H1 (cell line): ENCODE results near the gene UPF3A. TPM values are rescaled to one million over a fixed set of nuclear protein-coding genes. Genes with fewer than 3 reads are reported as not detected.

Experiments used
- CTCF ChIA-PET: fragments of 300-600 bp; sonication (Branson Sonifier 250); formaldehyde crosslinking; loops from one replicate; lab custom pipeline; 2021; ENCODE audit not compliant: partially characterized antibody; lab: Charles Lee
- POLR2A ChIA-PET: fragments of 300-600 bp; sonication (Branson Sonifier 250); formaldehyde crosslinking; loops from one replicate; lab custom pipeline; 2021; ENCODE audit warnings: inconsistent platforms; ENCODE audit not compliant: partially characterized antibody; lab: Charles Lee
- DNase-seq, 2 experiments: peaks; one replicate each; pipeline versions ENCODE4 v3.0.0 to v3.0.0-alpha.2; 2010 to 2022; ENCODE audit warnings: low spot score in 2 of 2, low read depth in 1 of 2, mixed read lengths in 1 of 2
- FAIRE-seq: peaks from 2 replicates; lab custom pipeline; 2011; peaks lifted over from hg19 to GRCh38; lab: Jason Lieb, UNC
- H2AFZ ChIP-seq: 2 replicates; pipeline ENCODE4 v1.8.1; 2012; ENCODE audit warnings: low read length, inconsistent platforms
- H2AK5ac ChIP-seq: 2 replicates; pipeline ENCODE4 v1.6.1; 2013; ENCODE audit warnings: low read depth, low read length
- H2BK120ac ChIP-seq: replicated peaks from 2 replicates; pipeline ENCODE3; 2013; ENCODE audit warnings: low read depth, low read length, inconsistent platforms
- H2BK12ac ChIP-seq: 2 replicates; pipeline ENCODE4 v1.6.1; 2013; ENCODE audit warnings: low read depth, low read length
- H2BK15ac ChIP-seq: 2 replicates; pipeline ENCODE4 v1.6.1; 2013; ENCODE audit warnings: low read length
- H2BK20ac ChIP-seq: 2 replicates; pipeline ENCODE4 v1.6.1; 2013; ENCODE audit warnings: low read length
- H2BK5ac ChIP-seq: 2 replicates; pipeline ENCODE4 v1.6.1; 2013; ENCODE audit warnings: low read depth, low read length
- H3K14ac ChIP-seq: 2 replicates; pipeline ENCODE4 v1.6.1; 2013; ENCODE audit warnings: inconsistent platforms; ENCODE audit not compliant: insufficient read length
- H3K18ac ChIP-seq: 2 replicates; pipeline ENCODE4 v1.6.1; 2013; ENCODE audit warnings: low read length; ENCODE audit errors: extremely low read depth
- H3K23ac ChIP-seq: 2 replicates; pipeline ENCODE4 v1.6.1; 2013; ENCODE audit warnings: inconsistent platforms; ENCODE audit not compliant: insufficient read length
- H3K23me2 ChIP-seq: 2 replicates; pipeline ENCODE4 v1.6.1; 2013; ENCODE audit warnings: low read depth, low read length
- H3K27ac ChIP-seq: 2 replicates; pipeline ENCODE4 v1.6.1; 2011; ENCODE audit warnings: low read depth, low read length, inconsistent platforms
- H3K27me3 ChIP-seq, 4 experiments: replicated peaks in 1 of 4; 1 replicate in 1 of 4; 2 replicates in 3 of 4; pipeline versions ENCODE4 v1.6.1 to v1.8.1; 2011 to 2013; ENCODE audit warnings: low read length in 3 of 4, mild to moderate bottlenecking in 3 of 4, inconsistent platforms in 2 of 4, mixed read lengths in 2 of 4, moderate library complexity in 1 of 4; ENCODE audit not compliant: control insufficient read depth in 3 of 4, insufficient read depth in 3 of 4; ENCODE audit errors: extremely low read depth in 1 of 4
- H3K36me3 ChIP-seq, 4 experiments: 2 replicates each; pipeline versions ENCODE4 v1.6.1 to v1.8.1; 2011 to 2013; ENCODE audit warnings: mild to moderate bottlenecking in 4 of 4, low read length in 3 of 4, moderate library complexity in 2 of 4, control low read depth in 1 of 4, inconsistent platforms in 1 of 4; ENCODE audit not compliant: insufficient read depth in 4 of 4, control insufficient read depth in 2 of 4
- H3K4ac ChIP-seq: replicated peaks from 2 replicates; pipeline ENCODE3; 2013; ENCODE audit warnings: low read length, low read depth, mixed read lengths, inconsistent platforms; ENCODE audit not compliant: insufficient read length
- H3K4me1 ChIP-seq, 4 experiments: replicated peaks in 1 of 4; 1 replicate in 1 of 4; 2 replicates in 3 of 4; pipeline versions ENCODE4 v1.6.1 to v1.8.1; 2011 to 2013; ENCODE audit warnings: low read length in 3 of 4, inconsistent platforms in 2 of 4, mixed read lengths in 1 of 4; ENCODE audit not compliant: insufficient read depth in 4 of 4, control insufficient read depth in 3 of 4
- H3K4me2 ChIP-seq, 2 experiments: 2 replicates each; pipeline versions ENCODE4 v1.6.1 to v1.8.1; 2011 to 2013; ENCODE audit warnings: low read depth in 2 of 2, low read length in 2 of 2, control low read depth in 1 of 2, inconsistent platforms in 1 of 2, mild to moderate bottlenecking in 1 of 2; ENCODE audit not compliant: insufficient read depth in 1 of 2
- H3K4me3 ChIP-seq, 4 experiments: fragments of 200-600, 300-600 bp in 1 of 4; sonication (generic), shearing (Covaris generic), sonication (Bioruptor Twin) in 1 of 4; 2 replicates each; pipeline versions ENCODE4 v1.5.1 to v1.8.1; 2011 to 2016; ENCODE audit warnings: low read length in 4 of 4, low read depth in 3 of 4, control low read depth in 2 of 4, inconsistent platforms in 2 of 4, mild to moderate bottlenecking in 2 of 4, mixed read lengths in 1 of 4, moderate library complexity in 1 of 4; ENCODE audit not compliant: insufficient read depth in 2 of 4; ENCODE audit errors: extremely low read depth in 1 of 4
- H3K56ac ChIP-seq: replicated peaks from 2 replicates; pipeline ENCODE3; 2013; ENCODE audit warnings: low read depth, mild to moderate bottlenecking, mixed read lengths, low read length, inconsistent platforms; ENCODE audit not compliant: insufficient read length
- H3K79me1 ChIP-seq: 2 replicates; pipeline ENCODE4 v1.6.1; 2013; ENCODE audit warnings: low read depth, low read length, control low read depth
- H3K79me2 ChIP-seq, 2 experiments: 2 replicates each; pipeline versions ENCODE4 v1.6.1 to v1.8.1; 2012 to 2013; ENCODE audit warnings: low read length in 2 of 2, mild to moderate bottlenecking in 2 of 2, inconsistent platforms in 1 of 2; ENCODE audit not compliant: insufficient read depth in 2 of 2, control insufficient read depth in 1 of 2
- H3K9ac ChIP-seq, 4 experiments: replicated peaks in 1 of 4; 1 replicate in 1 of 4; 2 replicates in 3 of 4; pipeline versions ENCODE4 v1.6.1 to v1.8.1; 2011 to 2013; ENCODE audit warnings: low read depth in 3 of 4, low read length in 3 of 4, control low read depth in 2 of 4, mild to moderate bottlenecking in 2 of 4, moderate library complexity in 2 of 4, inconsistent platforms in 1 of 4; ENCODE audit errors: extremely low read depth in 1 of 4
- H3K9me3 ChIP-seq, 2 experiments: 2 replicates each; pipeline versions ENCODE4 v1.6.1 to v1.8.1; 2012 to 2013; ENCODE audit warnings: mild to moderate bottlenecking in 2 of 2, moderate library complexity in 2 of 2, control low read depth in 1 of 2, inconsistent platforms in 1 of 2, low read depth in 1 of 2, low read length in 1 of 2, mixed read lengths in 1 of 2; ENCODE audit not compliant: insufficient read depth in 2 of 2
- H4K20me1 ChIP-seq, 2 experiments: replicated peaks in 1 of 2; 2 replicates each; pipeline versions ENCODE3 to v1.8.1; 2011 to 2013; ENCODE audit warnings: inconsistent platforms in 2 of 2, low read length in 2 of 2, mild to moderate bottlenecking in 1 of 2; ENCODE audit not compliant: insufficient read depth in 2 of 2, control insufficient read depth in 1 of 2
- H4K5ac ChIP-seq: 2 replicates; pipeline ENCODE4 v1.6.1; 2013; ENCODE audit warnings: low read length, low read depth, mixed read lengths, inconsistent platforms; ENCODE audit not compliant: insufficient read length
- H4K8ac ChIP-seq: 2 replicates; pipeline ENCODE4 v1.8.0; 2013; ENCODE audit warnings: mild to moderate bottlenecking, moderate library complexity, low read length, inconsistent platforms; ENCODE audit not compliant: insufficient read depth; ENCODE audit errors: extremely low read depth
- H4K91ac ChIP-seq: replicated peaks from 2 replicates; pipeline ENCODE3; 2013; ENCODE audit warnings: low read length, mixed read lengths, inconsistent platforms; ENCODE audit not compliant: insufficient read length
- CBX5 ChIP-seq: fragments of 300-800, 300-1000 bp; sonication (generic); IDR thresholded peaks from 2 replicates; pipeline ENCODE4 v1.7.1; 2016; ENCODE audit warnings: antibody characterized with exemption, low read length, low read depth
- CBX8 ChIP-seq: fragments of 300-800, 300-1000 bp; sonication (generic); IDR thresholded peaks from 2 replicates; pipeline ENCODE4 v1.7.1; 2016; ENCODE audit warnings: low read depth, low read length, borderline replicate concordance
- EZH2 ChIP-seq: fragments of 200-600 bp; sonication (generic); IDR thresholded peaks from 2 replicates; pipeline ENCODE4 v1.7.1; 2012; ENCODE audit warnings: low read depth, mild to moderate bottlenecking, moderate library complexity, low read length, inconsistent platforms; ENCODE audit not compliant: severe bottlenecking
- POLR2AphosphoS5 ChIP-seq: IDR thresholded peaks from 2 replicates; pipeline ENCODE4 v1.6.1; 2011; ENCODE audit warnings: low read depth, low read length
- RBBP5 ChIP-seq: IDR thresholded peaks from 2 replicates; pipeline ENCODE4 v1.7.1; 2012; ENCODE audit warnings: low read depth, mild to moderate bottlenecking, inconsistent platforms, low read length, moderate library complexity, borderline replicate concordance
- WGBS, 2 experiments: shearing (Covaris generic) in 1 of 2; methylation state at CpG; one replicate each; pipeline versions ENCODE4 v1.1.6 to v1.1.7; 2013 to 2015; ENCODE audit warnings: low lambda C conversion rate in 2 of 2, mixed read lengths in 2 of 2, inconsistent platforms in 1 of 2, low coverage in 1 of 2, missing lambda C conversion rate in 1 of 2; ENCODE audit not compliant: insufficient replicate concordance in 2 of 2, insufficient coverage in 1 of 2, insufficient read length in 1 of 2; ENCODE audit errors: extremely low coverage in 1 of 2, missing lambda C conversion rate in 1 of 2; 5-methylcytosine and 5-hydroxymethylcytosine counted together
- polyA plus RNA-seq, 7 experiments: library from polyadenylated mRNA; depleted of rRNA in 3 of 7; stranded (reverse) in 5 of 7; unstranded in 2 of 7; fragments of >200 nt in 5 of 7; fragments of 200-250 nt in 2 of 7; gene quantifications; 1 replicate in 5 of 7; 2 replicates in 1 of 7; 4 replicates in 1 of 7; pipeline versions ENCODE4 v1.2.1 to v1.2.3, GENCODE V29; 2011 to 2013; ENCODE audit warnings: missing spikeins in 2 of 7, mixed read lengths in 2 of 7
- total RNA-seq: library from RNA; stranded (reverse); fragmentation: NEBNext Ultra II Directional; extraction: Animal tissue kit (Norgen Biotek cat#: 25700); gene quantifications from 2 replicates; pipeline ENCODE4 v1.2.1, GENCODE V29; 2021

The UPF3A gene
- total and polyA plus RNA-seq, 2 of the 8 experiments (the other 6 are each of a cell fraction or from before 2014, with no cell fraction given), result 47.1 to 58.2 TPM

GRCh38 chr13:114263578-114263977, 17.8 kb upstream of the UPF3A start:
- no peaks in the 10 kb centered on the region for H3K23me2 ChIP-seq
- no peaks in the 10 kb centered on the region for H3K9me3 ChIP-seq
- no peak overlapping the region for H2BK20ac ChIP-seq
- POLR2A ChIA-PET, result no interaction called here
- H2BK5ac ChIP-seq, result no peak overlapping the region
- no peak overlapping the region for H4K5ac ChIP-seq
- H4K8ac ChIP-seq, result no peak overlapping the region
- no peaks in the 10 kb centered on the region for H3K27me3 ChIP-seq
- peaks cover 31 to 92% (median 72%) of the 10 kb centered on the region in 4 experiments for H3K36me3 ChIP-seq
- no peak overlapping the region for H2BK15ac ChIP-seq
- no peaks in the 10 kb centered on the region for H3K79me2 ChIP-seq
- no peaks in the 10 kb centered on the region for H3K4me1 ChIP-seq
- H4K20me1 ChIP-seq, result peaks cover 0 to 12% of the 10 kb centered on the region in 2 experiments
- no peak overlapping the region for H3K4me3 ChIP-seq
- 83% methylated on average over 5 of the region's 5 CpGs; no CpG with 5 or more reads in 1 of the 2 experiments for WGBS, 2 experiments
- H2AK5ac ChIP-seq, result no peak overlapping the region
- H3K23ac ChIP-seq, result no peak overlapping the region
- H3K4ac ChIP-seq, result no peak overlapping the region
- H2BK120ac ChIP-seq, result no peak overlapping the region
- H2BK12ac ChIP-seq, result no peak overlapping the region
- CTCF ChIA-PET, result no interaction called here
- H3K18ac ChIP-seq, result no peak overlapping the region
- H3K14ac ChIP-seq, result no peak overlapping the region
- no peak overlapping the region for H4K91ac ChIP-seq
- FAIRE-seq, result no peak
- no peak overlapping the region for H3K9ac ChIP-seq
- no peak for DNase-seq
- no peak overlapping the region for H3K56ac ChIP-seq
- no peaks in the 10 kb centered on the region for H3K79me1 ChIP-seq
- no peak overlapping the region for H3K4me2 ChIP-seq
- no peak overlapping the region for H2AFZ ChIP-seq
- no peak overlapping the region for H3K27ac ChIP-seq
- no peak for TF ChIP-seq EZH2
- TF ChIP-seq CBX5, result no peak
- TF ChIP-seq POLR2AphosphoS5, result no peak
- TF ChIP-seq CBX8, result no peak
- no peak for TF ChIP-seq RBBP5
